Activated naive CD4-positive, alpha-beta T cell treated with anti-CD3 and anti-CD28 coated beads, Interleukin-2, amount 50 U/mL, for 72 hours (primary cell): Measurements from ENCODE around the gene GRM1. TPM values are rescaled to one million over a fixed set of nuclear protein-coding genes. Genes with fewer than 3 reads are reported as not detected.

Experiments used
- ATAC-seq, 2 donors: fragments of 150-1000 bp; cut with Tn5 transposase; 2 replicates each; pipeline ENCODE4 v1.10.0; 2021; ENCODE audit warnings: mild to moderate bottlenecking in 2 of 2, moderate library complexity in 2 of 2
- DNase-seq, 2 donors: peaks; one replicate each; pipeline ENCODE4 v3.0.0; 2021 to 2022; ENCODE audit warnings: low spot score in 2 of 2
- H3K27ac Mint-ChIP-seq, 2 donors: one replicate each; pipeline ENCODE4 v1.8.0; 2022; ENCODE audit warnings: mild to moderate bottlenecking in 2 of 2, mixed read lengths in 2 of 2
- H3K36me3 Mint-ChIP-seq, 2 donors: one replicate each; pipeline ENCODE4 v1.8.0; 2022; ENCODE audit warnings: mixed read lengths in 2 of 2
- H3K9me3 Mint-ChIP-seq, 2 donors: one replicate each; pipeline ENCODE4 v1.8.0; 2022; ENCODE audit warnings: mixed read lengths in 2 of 2
- total RNA-seq, 2 donors: library from RNA; stranded (reverse); gene quantifications; one replicate each; pipeline ENCODE4 v1.2.3, GENCODE V29; 2022

GRM1 gene
- total RNA-seq, 2 donors from 2014 or later, result not detected

DNA sequence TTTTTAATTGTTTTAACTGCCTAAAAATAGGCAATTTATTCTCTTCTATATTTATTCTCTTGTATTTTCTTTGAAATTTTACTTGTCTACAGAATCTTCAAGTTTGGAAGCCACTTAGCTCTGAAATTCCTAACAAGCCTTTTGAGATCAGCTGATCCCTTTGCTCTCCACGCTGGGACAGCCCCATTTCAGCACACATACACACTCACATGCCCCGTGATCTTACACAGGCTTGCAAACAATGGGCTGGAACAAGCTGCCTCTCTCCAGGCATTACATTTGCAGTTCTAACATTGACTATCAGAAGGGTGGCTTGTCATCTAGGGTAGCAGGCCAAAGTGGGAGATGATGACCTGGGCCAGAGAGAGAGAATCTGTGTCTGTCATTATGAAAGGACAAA lies 452.7 kb downstream of the GRM1 start:
- Mint-ChIP-seq H3K27ac (no peak overlapping the region), H3K36me3 (no peaks in the 10 kb centered on the region), H3K9me3 (peaks cover 0 to 11% of the 10 kb centered on the region in 2 donors)
- DNase-seq (no peak), ATAC-seq (no peak)

DNA sequence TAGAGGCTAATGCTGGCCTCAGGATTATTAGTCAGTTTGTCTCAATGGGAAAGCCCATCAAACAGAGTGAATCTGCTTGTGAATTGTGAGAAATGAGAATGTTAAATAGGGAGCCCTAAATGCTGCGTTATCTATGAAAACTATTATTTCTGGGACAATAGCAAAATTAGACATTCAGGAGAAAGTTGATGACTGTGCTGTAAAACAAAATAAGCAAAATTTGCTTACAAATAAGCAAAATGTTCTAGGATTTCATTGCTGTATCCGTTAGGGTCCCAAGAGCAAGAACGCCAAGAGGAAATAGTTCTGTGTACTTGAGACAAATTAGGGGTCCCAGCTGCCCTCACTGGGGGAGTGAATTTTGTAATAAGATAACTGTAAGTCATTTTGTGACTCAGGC lies 455.5 kb downstream of the GRM1 start:
- no peak for DNase-seq
- no peaks in the 10 kb centered on the region for H3K36me3 Mint-ChIP-seq
- H3K27ac Mint-ChIP-seq, result no peak overlapping the region
- ATAC-seq, result no peak
- peaks cover 0 to 9% of the 10 kb centered on the region in 2 donors for H3K9me3 Mint-ChIP-seq

Other genes starting within 250 kb of the GRM1 start
- gene FBXO30, start 214.3 kb upstream of the GRM1 start, total RNA-seq, result 1 to 10 TPM; 2.1 to 5.6 TPM
- gene SHPRH, start 64.7 kb upstream of the GRM1 start, total RNA-seq, result 10 to 100 TPM; 10.8 to 19.3 TPM